ENCODE measurements around the gene M1AP.

The M1AP gene

GRCh38 chr2:74538881-74539339 lies 109.2 kb downstream of the M1AP start:
- no peak for DNase-seq

GRCh38 chr2:74537140-74537539 lies 111.0 kb downstream of the M1AP start:
- DNase-seq: no peak

- DNase-seq: no peak
These were observed 111.8 kb downstream of the M1AP start for GRCh38 chr2:74536166-74536950.

- no peak for DNase-seq
These were observed 112.6 kb downstream of the M1AP start for GRCh38 chr2:74535440-74535965.

- no peak for DNase-seq
These were observed 113.7 kb downstream of the M1AP start for GRCh38 chr2:74534411-74534810.

GRCh38 chr2:74533464-74533863 lies 114.7 kb downstream of the M1AP start:
- DNase-seq: no peak

- no peak for DNase-seq
These were observed 115.9 kb downstream of the M1AP start for GRCh38 chr2:74532222-74532621.

- no peak for DNase-seq
These were observed 116.5 kb downstream of the M1AP start for GRCh38 chr2:74531666-74532065.

- peak; percentile 58 for DNase-seq
These were observed 117.6 kb downstream of the M1AP start for GRCh38 chr2:74530239-74531187.

GRCh38 chr2:74529357-74530238 lies 118.5 kb downstream of the M1AP start, which contains the start of the genes AUP1 and HTRA2:
TSS of gene AUP1 (minus strand) at chr2:74529706. CDS start at chr2:74529629, 77 bp downstream.
TSS of gene HTRA2 (plus strand) at chr2:74529933. CDS start at chr2:74530007, 74 bp downstream.
- peak; percentile 97 for DNase-seq

- DNase-seq: peak; percentile 41
These were observed 119.4 kb downstream of the M1AP start for GRCh38 chr2:74528600-74529356.

GRCh38 chr2:74527741-74528140 lies 120.4 kb downstream of the M1AP start:
- DNase-seq: no peak

GRCh38 chr2:74526649-74527230 lies 121.4 kb downstream of the M1AP start:
- no peak for DNase-seq

GRCh38 chr2:74525717-74526648 lies 122.1 kb downstream of the M1AP start, which contains the start of gene DQX1:
TSS of gene DQX1 (minus strand) at chr2:74526231. CDS start at chr2:74525729, 502 bp downstream.
- DNase-seq: peak; percentile 38

- DNase-seq: no peak
These were observed 123.0 kb downstream of the M1AP start for GRCh38 chr2:74524955-74525716.

GRCh38 chr2:74524005-74524404 lies 124.1 kb downstream of the M1AP start:
- no peak for DNase-seq

- no peak for DNase-seq
These were observed 125.6 kb downstream of the M1AP start for GRCh38 chr2:74522516-74522915.

- DNase-seq: no peak
These were observed 131.5 kb downstream of the M1AP start for GRCh38 chr2:74516650-74517049.

Data from activated CD4-positive, alpha-beta T cell treated with anti-CD3 and anti-CD28 coated beads for 48 hours (primary cell).